ENCODE results near the gene BSG.
"Not testable (repeated sequence)": the region's sequence is repeated elsewhere in the genome, so short reads cannot be mapped to it uniquely, and the experiment has no call there.

The BSG gene

DNA sequence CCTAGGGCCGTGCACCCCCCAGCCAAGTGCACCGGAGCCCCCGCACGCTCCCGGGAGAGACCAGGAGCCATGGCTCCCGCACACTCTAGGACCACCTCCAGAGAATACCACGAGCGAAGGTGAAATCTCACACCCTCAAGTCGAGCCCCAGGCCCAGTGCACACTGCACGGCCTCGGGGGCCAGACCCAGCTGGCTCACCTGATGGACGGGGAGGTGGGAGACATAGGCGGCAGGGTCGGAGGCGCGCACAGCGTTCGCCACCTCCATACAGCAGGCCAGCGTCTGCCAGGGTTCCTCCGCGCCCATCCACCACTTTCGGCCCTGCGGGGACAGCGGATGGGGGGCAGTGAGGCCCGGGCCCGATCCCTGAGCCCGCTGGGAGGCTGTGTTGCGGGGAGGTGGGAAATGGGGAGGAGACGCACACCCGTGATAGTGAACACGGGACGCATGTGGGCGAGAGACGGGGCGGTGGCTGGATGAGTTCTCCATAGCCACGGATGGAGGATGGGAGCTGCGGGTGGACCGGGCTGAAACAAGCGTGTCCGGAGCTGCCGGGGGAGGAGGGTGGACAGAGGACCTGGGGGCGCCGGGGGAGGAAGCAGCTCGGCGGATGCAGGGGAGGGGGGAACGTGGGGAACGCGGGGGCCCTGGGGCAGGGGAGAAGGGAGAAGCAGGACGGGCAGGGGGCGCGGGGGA lies 47.9 kb downstream of the BSG start:
- DNase-seq (ENCODE audit: low read depth) = no peak

DNA sequence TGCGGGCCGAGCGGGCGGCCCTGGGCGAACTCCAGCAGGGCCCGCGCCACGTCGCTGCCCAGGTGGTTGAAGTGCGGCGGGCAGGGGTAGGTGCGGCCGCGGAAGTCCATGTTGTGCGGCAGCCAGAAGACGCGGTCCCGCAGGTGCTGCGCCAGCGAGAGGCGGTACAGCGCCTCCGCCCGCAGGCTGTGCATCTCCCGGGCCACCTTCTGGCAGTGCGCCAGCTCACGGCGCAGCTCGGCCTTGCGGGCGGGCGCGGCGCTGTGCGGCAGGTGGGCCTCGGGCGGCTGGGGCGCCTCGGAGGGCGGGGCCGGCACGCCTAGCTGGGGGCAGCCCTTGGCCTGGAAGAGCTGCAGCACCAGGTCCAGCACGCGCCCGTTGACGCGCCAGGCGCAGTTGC lies 48.8 kb downstream of the BSG start:
- DNase-seq (ENCODE audit: low read depth) = not testable (repeated sequence)

DNA sequence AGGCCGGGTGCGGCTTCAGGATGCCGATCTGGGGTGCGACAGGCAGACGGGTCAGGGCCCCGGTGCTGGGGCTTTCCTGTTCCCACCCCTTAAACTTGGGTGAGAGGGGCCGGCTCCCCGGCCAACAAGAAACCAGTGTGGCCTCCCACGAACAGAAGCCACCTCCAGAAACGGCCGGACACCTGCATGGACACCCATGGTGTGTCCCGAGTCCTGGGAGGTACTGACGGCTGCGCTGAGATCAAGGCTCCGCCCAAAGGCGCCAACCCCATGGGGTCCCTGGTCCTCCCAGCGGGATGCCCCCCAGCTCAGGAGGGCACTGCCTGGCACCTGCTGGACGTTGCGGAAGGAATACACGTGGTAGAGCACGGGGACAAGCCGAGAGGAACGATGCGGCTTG lies 49.4 kb downstream of the BSG start:
- no peak for DNase-seq (ENCODE audit: low read depth)

DNA sequence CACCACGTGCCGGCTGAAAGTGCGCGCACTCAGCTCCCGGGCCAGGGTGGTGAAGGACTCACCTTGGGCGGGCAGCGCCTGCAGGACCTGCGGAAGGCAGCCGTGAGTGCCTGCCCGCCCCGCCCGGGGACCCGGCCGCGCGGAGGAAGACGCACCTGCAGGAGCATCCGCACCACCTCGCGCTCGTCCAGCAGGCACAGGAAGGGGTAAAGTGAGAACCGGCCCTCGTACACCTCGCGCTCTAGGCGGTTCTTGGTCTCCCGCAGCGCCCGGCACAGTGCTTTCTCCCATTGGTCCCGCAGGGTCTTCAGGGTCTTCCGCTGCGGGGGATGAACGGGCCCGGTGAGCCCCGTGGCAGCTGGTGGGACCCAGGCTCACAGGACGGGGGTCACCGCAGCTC lies 50.3 kb downstream of the BSG start:
- no peak for DNase-seq (ENCODE audit: low read depth)

DNA sequence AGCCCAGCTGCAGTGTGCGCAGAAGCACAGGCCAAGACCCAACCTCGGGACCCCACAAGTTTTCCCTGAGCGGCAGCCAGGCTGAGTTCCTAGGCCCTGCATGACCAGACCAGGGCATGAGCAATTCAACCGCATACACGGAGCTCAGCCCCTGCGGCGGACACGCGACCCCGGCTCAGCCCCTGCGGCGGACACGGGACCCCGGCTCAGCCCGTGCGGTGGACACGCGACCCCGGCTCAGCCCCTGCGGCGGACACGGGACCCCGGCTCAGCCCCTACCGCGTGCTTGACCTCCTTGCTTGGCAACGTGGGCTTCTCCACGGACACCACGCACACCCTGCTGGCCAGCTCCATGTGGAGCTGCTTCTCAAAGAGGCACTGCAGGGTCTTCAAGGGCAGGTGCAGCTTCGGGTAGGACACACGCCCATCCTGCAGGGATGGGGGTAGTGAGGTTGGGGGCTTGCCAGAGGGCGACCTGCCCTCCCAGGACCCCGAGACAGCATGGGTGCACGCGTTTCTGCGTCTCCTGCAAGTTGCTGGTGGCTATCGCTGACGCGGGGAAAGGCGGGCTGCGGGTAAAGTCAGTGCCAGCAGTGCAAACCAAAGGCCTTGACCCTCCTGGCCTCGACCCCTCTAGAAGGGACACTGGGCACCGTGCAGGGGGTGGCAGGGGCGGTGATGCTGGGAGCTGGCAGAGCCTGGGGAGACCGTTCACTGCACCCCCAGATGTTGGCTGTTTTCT lies 51.0 kb downstream of the BSG start:
- DNase-seq (ENCODE audit: low read depth) = no peak

DNA sequence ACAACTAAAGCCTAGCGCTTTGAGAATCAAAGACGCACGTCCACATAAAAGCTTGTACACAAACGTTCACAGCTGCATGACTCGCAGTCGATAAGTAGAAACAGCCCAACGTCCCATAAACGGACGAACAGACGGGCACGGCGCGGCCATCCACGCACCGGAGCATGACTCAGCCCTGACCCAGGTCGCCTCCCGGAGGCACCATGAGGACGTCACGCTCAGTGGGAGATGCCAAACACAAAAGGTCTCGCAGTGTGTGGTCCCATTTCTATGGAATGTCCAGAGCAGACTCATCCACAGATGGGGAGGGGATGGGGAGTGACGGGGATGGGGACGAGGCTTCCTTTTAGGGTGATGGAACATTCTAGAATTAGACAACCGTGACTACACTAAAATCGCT lies 51.6 kb downstream of the BSG start:
- no peak for DNase-seq (ENCODE audit: low read depth)

DNA sequence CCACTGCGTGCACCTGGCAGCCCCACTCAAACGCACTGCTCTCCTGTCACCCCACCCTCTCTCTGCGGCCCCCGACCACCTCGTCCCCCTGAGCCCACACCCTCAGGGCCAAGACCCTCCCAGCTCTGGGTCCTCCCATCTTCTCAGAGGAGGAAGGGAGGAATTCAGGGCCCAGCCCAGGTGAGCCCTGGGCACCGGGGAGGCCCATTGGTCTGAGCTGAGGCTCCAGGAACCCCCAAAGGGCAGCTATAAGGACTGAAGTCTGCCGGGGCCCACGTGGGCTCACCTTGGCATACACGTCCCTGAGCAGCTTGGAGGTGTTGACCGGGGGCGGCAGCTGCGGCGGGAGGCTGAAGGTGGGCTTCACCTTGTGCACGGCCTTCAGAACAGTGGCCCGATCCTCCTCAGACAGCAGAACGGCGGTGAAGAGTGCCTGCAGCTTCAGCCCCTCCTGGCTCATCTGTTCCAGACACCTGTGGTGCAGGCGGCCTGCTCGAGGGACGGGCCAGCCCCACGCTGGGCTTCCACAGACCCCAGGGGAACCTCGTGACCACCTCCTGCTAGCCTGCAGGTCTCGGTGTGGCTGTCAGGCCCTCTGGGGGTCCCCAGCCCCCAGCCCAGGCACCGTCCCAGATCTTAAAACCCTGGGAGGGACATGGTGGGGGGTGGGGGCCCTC lies 52.2 kb downstream of the BSG start:
- no peak for DNase-seq (ENCODE audit: low read depth)

DNA sequence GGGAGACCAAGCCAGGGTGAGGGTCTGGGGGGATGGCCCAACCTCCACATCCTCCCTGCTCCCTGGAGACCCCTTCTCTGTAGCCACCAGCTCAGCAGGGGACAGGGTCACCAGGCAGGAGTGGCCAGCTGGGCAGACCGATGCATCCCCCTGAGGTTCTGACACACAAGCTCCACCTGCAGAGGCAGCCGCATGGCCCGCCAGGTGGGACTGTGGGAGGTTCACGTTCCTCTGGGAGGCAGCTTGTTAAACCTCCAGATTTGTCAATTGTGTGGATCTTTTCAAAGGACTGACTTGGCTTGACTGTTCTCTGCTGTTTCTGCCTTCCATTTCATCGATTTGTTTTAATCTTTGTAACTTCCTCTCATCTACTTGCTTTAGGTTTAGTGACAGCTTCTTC lies 52.9 kb downstream of the BSG start:
- no peak for DNase-seq (ENCODE audit: low read depth)

DNA sequence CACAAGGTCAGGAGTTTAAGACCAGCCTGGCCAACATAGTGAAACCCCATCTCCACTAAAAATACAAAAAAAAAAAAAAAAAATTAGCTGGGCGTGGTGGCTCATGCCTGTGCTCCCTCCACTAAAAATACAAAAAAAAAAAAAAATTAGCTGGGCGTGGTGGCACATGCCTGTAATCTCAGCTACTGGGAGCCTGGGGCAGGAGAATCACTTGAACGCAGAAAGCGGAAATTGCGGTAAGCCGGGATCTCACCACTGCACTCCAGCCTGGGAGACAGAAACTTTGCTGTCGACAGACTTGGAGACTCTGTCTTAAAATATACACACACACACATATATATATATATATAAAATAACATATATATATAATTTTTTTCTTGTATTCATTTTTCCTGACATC lies 54.2 kb downstream of the BSG start:
- not testable (repeated sequence) for DNase-seq (ENCODE audit: low read depth)

DNA sequence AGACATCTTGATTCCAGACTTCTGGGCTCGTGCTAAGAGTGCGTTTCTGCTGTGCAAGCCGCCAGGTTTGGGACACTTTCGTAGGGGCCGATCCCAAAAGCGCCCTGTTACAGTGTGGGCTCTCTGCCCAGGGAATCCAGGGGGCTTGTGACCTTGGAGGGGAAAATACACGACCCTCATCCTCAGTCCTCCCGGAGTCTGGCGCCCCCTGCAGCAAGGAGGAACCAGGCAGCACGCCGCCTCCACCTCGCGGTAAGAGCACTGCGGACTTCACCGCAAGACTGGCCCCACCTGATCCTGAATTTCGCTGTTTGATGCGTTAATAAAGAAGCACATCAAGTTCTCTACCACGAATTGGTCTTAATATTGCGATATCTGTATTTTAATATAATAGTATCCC lies 55.8 kb downstream of the BSG start:
- no peak for DNase-seq (ENCODE audit: low read depth)

DNA sequence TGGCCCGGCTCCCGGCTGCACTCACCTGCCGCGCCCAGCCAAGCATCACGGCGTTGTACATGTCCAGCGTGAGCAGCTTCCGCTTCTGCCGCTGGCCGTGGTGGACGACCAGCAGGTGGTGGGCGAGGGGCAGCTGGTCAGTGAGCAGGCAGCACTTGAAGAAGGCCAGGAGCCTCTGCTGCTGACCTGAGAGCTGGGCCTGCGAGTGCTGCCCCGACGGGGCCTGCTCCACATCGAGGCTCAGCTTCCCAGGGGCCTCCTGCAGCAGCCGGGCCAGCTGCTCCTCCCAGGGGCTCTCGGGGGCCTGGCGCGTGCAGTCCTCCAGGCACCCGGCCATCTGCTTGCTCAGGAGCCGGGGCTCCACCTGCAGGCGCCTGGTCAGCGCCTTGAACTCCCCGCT lies 57.1 kb downstream of the BSG start:
- not testable (repeated sequence) for DNase-seq (ENCODE audit: low read depth)

DNA sequence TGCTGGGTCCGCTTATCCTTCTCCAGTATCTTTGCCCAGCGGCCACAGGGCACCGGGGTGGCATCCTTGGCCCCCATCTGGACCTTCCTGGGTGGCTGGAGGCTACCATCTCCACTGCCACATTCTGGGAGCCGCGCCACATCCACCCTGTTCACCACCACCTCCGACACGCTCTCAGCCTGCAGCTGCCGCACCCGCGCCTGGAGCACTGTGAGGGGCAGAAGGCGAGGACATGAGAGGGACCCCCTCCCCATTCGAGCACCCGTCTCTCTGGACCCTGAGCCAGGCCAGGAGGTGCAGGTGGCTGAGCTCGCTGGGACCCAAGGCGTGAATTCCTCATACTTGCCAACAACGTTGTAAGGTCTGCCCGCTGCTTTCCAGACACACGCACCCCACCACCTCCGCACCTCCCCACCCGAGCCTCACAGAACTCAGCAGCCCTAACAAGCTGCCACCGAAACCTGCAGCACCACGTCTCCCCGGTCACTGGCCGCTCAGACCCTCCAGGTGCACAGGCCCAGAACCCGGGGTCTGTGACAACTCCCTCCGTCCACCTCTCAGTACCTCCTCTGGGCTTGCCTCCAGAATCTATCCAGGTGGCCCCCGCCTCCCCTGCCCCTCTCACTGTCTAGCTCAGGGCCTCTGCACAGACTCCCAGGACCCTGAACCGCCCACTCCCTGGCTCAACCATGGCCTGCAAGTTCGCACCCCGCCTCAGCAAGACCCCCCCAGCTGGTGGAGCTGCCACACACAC lies 57.7 kb downstream of the BSG start:
- no peak for DNase-seq (ENCODE audit: low read depth)

DNA sequence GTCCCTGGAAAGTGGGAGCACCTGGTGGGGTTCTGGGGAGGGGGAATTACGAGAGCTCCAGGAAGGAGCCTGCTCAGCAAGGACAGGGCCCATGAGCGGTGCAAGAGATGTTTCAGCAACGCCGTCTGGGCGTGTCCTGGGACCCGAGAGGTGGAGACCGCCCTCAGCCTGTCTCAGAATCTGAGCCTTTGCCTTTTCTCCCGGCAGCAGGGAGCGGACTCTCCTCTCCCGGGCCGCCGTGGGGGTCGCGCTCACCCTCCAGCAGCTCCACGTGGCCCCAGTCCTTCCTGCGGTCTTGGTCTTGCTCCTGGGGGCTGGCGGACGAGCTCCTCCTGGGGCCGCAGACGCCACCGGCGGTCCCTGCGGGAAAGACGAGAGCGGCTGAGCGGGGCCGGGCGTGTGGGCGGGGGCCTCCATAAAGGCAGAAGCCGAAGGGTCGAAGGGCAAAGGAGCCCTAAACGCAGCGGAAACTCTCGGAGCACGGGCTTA lies 60.2 kb downstream of the BSG start:
- DNase-seq (ENCODE audit: low read depth) = no peak

Measured in activated T-helper 1 cell treated with Interleukin-2 at 50 U/mL for 16 hours (primary cell).